Metanephros (tissue), 1 donor: ENCODE results near the gene SYT14. TPM values are rescaled to one million over a fixed set of nuclear protein-coding genes. Genes with fewer than 3 reads are reported as not detected.

Source experiments
- total RNA-seq: library from RNA; depleted of rRNA; stranded (reverse); fragments of >200 nt; gene quantifications from one replicate; pipeline ENCODE4 v1.2.3, GENCODE V29; 2014

SYT14 gene
- 0.29 TPM for total RNA-seq

GRCh38 chr1:209937996-209938959 is at the start of gene SYT14:
Gene SYT14 (plus strand): TSS chr1:209938217. CDS start chr1:209938265, 48 bp downstream.

Other genes with a start within 250 kb of the SYT14 start
- 0.12 TPM for gene HSD11B1, start 233.4 kb upstream of the SYT14 start, total RNA-seq
- 4.3 TPM for gene TRAF3IP3, start 182.2 kb upstream of the SYT14 start, total RNA-seq
- 2.6 TPM for gene C1orf74, start 153.7 kb upstream of the SYT14 start, total RNA-seq
- 16.0 TPM for gene IRF6, start 132.1 kb upstream of the SYT14 start, total RNA-seq
- 7.2 TPM for gene UTP25, start 110.2 kb upstream of the SYT14 start, total RNA-seq